SW480 (cell line): ENCODE data around the gene ZNF808.
A peak's percentile ranks its signal among the peaks of the same experiment; 100 is the strongest.
"Not testable (repeated sequence)": the region's sequence is repeated elsewhere in the genome, so short reads cannot be mapped to it uniquely, and the experiment has no call there.

Experiments used
- DNase-seq: peaks from one replicate; pipeline ENCODE4 v3.0.0-alpha.2; 2016; ENCODE audit warnings: low spot score

ZNF808 gene

GRCh38 chr19:52527134-52527955 is at the start of gene ZNF808:
TSS of gene ZNF808 (plus strand) at chr19:52527668. CDS start at chr19:52543285, 15,617 bp downstream.
- peak; percentile 92 for DNase-seq

- not testable (repeated sequence) for DNase-seq
Measured at GRCh38 chr19:52484111-52484743, 43.2 kb upstream of the ZNF808 start.

- DNase-seq = not testable (repeated sequence)
Measured at GRCh38 chr19:52485064-52485463, 42.4 kb upstream of the ZNF808 start.

GRCh38 chr19:52485561-52486240 is 41.8 kb upstream of the ZNF808 start:
- not testable (repeated sequence) for DNase-seq

GRCh38 chr19:52492201-52492993 is 35.1 kb upstream of the ZNF808 start:
- DNase-seq = no peak

GRCh38 chr19:52492994-52493470 is 34.4 kb upstream of the ZNF808 start:
- DNase-seq = no peak

GRCh38 chr19:52494518-52494917 is 33.0 kb upstream of the ZNF808 start:
- DNase-seq = no peak

- no peak for DNase-seq
Measured at GRCh38 chr19:52498571-52498970, 28.9 kb upstream of the ZNF808 start.

GRCh38 chr19:52500474-52500873 is 27.0 kb upstream of the ZNF808 start:
- not testable (repeated sequence) for DNase-seq

GRCh38 chr19:52500991-52501390 is 26.5 kb upstream of the ZNF808 start:
- not testable (repeated sequence) for DNase-seq

GRCh38 chr19:52507266-52507665 is 20.2 kb upstream of the ZNF808 start:
- DNase-seq = no peak

GRCh38 chr19:52516191-52516590 is 11.3 kb upstream of the ZNF808 start:
- no peak for DNase-seq

- DNase-seq = no peak
Measured at GRCh38 chr19:52518646-52519045, 8.8 kb upstream of the ZNF808 start.

GRCh38 chr19:52519175-52519574 is 8.3 kb upstream of the ZNF808 start:
- DNase-seq = not testable (repeated sequence)

- DNase-seq = no peak
Measured at GRCh38 chr19:52520013-52520412, 7.5 kb upstream of the ZNF808 start.

GRCh38 chr19:52522551-52522950 is 4.9 kb upstream of the ZNF808 start:
- DNase-seq = no peak

GRCh38 chr19:52524086-52524485 is 3.4 kb upstream of the ZNF808 start:
- no peak for DNase-seq

GRCh38 chr19:52527956-52528351 is 486 bp downstream of the ZNF808 start:
- no peak for DNase-seq

GRCh38 chr19:52532480-52532879 is 5.0 kb downstream of the ZNF808 start:
- no peak for DNase-seq

- DNase-seq = no peak
Measured at GRCh38 chr19:52533901-52534300, 6.4 kb downstream of the ZNF808 start.

- DNase-seq = not testable (repeated sequence)
Measured at GRCh38 chr19:52535385-52535770, 7.9 kb downstream of the ZNF808 start.
